AML-193 (cell line): ENCODE measurements around the gene RNASEH2B.
A peak's percentile ranks its signal among the peaks of the same experiment; 100 is the strongest.

Experiments
- DNase-seq, 2 experiments: peaks; one replicate each; lab custom pipeline; 2025; lab: John Stamatoyannopoulos, UW

RNASEH2B gene

GRCh38 chr13:50940509-50940908 is 30.9 kb downstream of the RNASEH2B start:
- DNase-seq, result no peak

- DNase-seq, result no peak
Observed at GRCh38 chr13:50941146-50941545, 31.6 kb downstream of the RNASEH2B start.

- DNase-seq, result no peak
Observed at GRCh38 chr13:50942630-50943311, 33.2 kb downstream of the RNASEH2B start.

- DNase-seq, result no peak
Observed at GRCh38 chr13:50945669-50946068, 36.1 kb downstream of the RNASEH2B start.

- no peak for DNase-seq
Observed at GRCh38 chr13:50948601-50949000, 39.0 kb downstream of the RNASEH2B start.

GRCh38 chr13:50950849-50951248 is 41.3 kb downstream of the RNASEH2B start:
- no peak for DNase-seq

GRCh38 chr13:50951366-50951765 is 41.8 kb downstream of the RNASEH2B start:
- DNase-seq, result no peak

GRCh38 chr13:50955241-50955640 is 45.6 kb downstream of the RNASEH2B start:
- DNase-seq, result no peak

GRCh38 chr13:50955798-50956197 is 46.2 kb downstream of the RNASEH2B start:
- no peak for DNase-seq

GRCh38 chr13:50957620-50958019 is 48.0 kb downstream of the RNASEH2B start:
- no peak for DNase-seq

GRCh38 chr13:50969691-50970090 is 60.1 kb downstream of the RNASEH2B start:
- no peak for DNase-seq

- no peak for DNase-seq
Observed at GRCh38 chr13:50970956-50971355, 61.4 kb downstream of the RNASEH2B start.

GRCh38 chr13:50974268-50974667 is 64.7 kb downstream of the RNASEH2B start:
- DNase-seq, result no peak

- DNase-seq, result peak; percentile 71 to 80
Observed at GRCh38 chr13:50979187-50979586, 69.6 kb downstream of the RNASEH2B start.

- no peak for DNase-seq
Observed at GRCh38 chr13:50981686-50982085, 72.1 kb downstream of the RNASEH2B start.

GRCh38 chr13:50989476-50989875 is 79.9 kb downstream of the RNASEH2B start:
- DNase-seq, result no peak

- DNase-seq, result no peak
Observed at GRCh38 chr13:50990065-50990817, 80.7 kb downstream of the RNASEH2B start.

- DNase-seq, result no peak
Observed at GRCh38 chr13:50990818-50991506, 81.4 kb downstream of the RNASEH2B start.

- DNase-seq, result no peak
Observed at GRCh38 chr13:50991579-50992521, 82.3 kb downstream of the RNASEH2B start.

GRCh38 chr13:50993371-50993770 is 83.8 kb downstream of the RNASEH2B start:
- no peak for DNase-seq

GRCh38 chr13:50993934-50994333 is 84.3 kb downstream of the RNASEH2B start:
- no peak for DNase-seq

- DNase-seq, result no peak
Observed at GRCh38 chr13:50994651-50995050, 85.1 kb downstream of the RNASEH2B start.
